RWPE1 (cell line): ENCODE results near the gene UBE2L6.

Experiments used
- CTCF ChIA-PET: fragments of 350-600 bp; sonication (Branson Sonifier 250); formaldehyde crosslinking; extraction: SDS; loops from one replicate; lab custom pipeline; 2021; lab: Yijun Ruan, JAX
- POLR2A ChIA-PET: fragments of 400-600 bp; formaldehyde crosslinking; extraction: SDS; loops from one replicate; lab custom pipeline; 2020; ENCODE audit warnings: antibody characterized with exemption; ENCODE audit not compliant: low non-redundant PET; lab: Yijun Ruan, JAX
- DNase-seq: peaks from one replicate; pipeline ENCODE4 v3.0.0; 2012; ENCODE audit warnings: low spot score
- H3K27ac ChIP-seq: fragments of 450-650 bp; 2 replicates; pipeline ENCODE4 v1.5.1; 2017
- CTCF ChIP-seq: fragments of 450-650 bp; conservative IDR thresholded peaks from 2 replicates; pipeline ENCODE4 v1.5.1; 2017; ENCODE audit warnings: low read depth, mild to moderate bottlenecking

UBE2L6 gene

GRCh38 chr11:57508341-57509170 lies 58.9 kb downstream of the UBE2L6 start:
- ChIA-PET CTCF (interaction anchor here (0.6 to 1.2 kb wide), 3 partner anchors 15 to 126 kb away, joined by 3 to 4 read pairs (median 3); no protein-coding TSS in a partner anchor), POLR2A (no interaction called here)
- DNase-seq: no peak
- H3K27ac ChIP-seq: no peak overlapping the region
- no peak for TF ChIP-seq CTCF

DNA sequence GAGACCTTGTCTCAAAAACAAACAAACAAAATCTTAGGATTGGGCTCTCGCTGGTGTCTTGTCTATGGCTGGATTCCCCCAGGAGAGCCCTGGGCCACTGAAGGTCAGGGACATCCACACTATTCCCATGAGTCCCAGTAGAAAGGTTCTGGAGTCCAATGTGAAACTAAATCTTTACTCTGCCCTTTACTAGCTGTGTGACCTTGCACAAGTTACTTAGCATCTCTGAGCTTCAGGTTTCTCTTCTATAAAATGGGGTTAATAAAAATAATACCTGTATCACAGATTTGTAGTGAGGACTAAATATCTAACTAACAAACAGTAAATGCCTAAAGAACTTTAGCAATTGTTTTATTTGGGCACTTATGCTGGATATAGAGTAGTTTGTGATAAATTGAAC lies 61.0 kb downstream of the UBE2L6 start:
- no peak for TF ChIP-seq CTCF
- DNase-seq: no peak
- CTCF ChIA-PET: interaction anchor here (1.3 kb wide), 1 partner anchor 20 kb away, joined by 4 read pairs; no protein-coding TSS in a partner anchor
- no peak overlapping the region for H3K27ac ChIP-seq
- POLR2A ChIA-PET: no interaction called here

DNA sequence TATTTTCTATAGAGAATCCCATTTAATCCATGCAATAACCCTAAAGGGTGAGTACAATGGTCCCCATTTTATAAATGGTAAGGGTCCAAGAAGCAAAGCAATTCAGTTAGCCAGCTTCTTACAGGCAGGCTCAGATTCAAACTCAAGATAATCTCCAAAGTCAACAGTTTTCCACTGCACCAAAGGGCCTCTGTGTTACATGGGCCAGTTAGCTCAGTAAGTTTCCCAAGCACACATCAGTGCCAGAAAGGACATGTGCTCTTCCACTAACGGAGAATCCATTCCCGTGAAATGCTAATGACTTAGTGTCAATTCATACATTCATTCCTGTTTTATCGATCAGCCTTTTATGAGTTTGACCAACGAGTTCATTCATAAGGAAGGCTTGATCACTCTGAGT lies 63.0 kb downstream of the UBE2L6 start:
- H3K27ac ChIP-seq: no peak overlapping the region
- ChIA-PET POLR2A (no interaction called here), CTCF (no interaction called here)
- TF ChIP-seq CTCF: no peak
- no peak for DNase-seq

DNA sequence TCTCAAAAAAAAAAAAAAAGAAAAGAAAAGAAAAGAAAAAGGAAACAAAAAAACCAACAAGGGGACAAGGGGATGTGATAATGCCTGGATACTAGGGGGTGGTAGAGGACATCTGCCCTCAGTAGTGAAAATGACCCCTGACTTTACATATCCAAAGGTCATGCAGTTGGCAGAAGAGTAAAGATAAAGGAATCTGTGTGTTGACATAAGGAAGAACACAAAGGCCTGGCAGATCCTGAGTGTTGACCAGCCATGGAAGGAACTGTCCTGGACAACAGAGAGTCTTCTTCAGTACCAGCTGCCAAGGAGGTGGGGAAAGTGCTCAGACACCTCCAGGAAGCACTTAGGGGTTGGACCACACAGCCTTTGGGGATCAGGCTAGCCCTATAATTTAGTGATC lies 64.6 kb downstream of the UBE2L6 start:
- H3K27ac ChIP-seq: no peak overlapping the region
- ChIA-PET CTCF (interaction anchor here (1.2 kb wide), 1 partner anchor 45 kb away, joined by 5 read pairs; no protein-coding TSS in a partner anchor), POLR2A (no interaction called here)
- no peak for DNase-seq
- no peak for TF ChIP-seq CTCF

DNA sequence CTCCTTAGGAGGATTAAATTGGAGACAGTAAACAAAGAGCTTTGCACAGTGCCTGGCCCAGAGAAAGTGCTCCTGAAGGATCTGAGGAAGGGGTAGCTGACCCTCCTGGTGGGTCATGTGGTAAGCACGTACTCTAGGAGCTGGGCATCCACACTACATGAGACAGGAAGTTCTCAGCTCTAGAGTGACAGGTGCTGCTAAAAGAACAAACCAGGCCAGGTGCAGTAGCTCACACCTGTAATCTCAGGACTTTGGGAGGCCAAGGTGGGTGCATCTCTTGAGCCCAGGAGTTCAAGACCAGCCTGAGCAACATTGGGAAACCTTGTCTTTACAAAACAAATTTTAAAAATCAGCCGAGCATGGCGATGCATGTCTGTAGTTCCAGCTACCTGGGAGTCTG lies 65.1 kb downstream of the UBE2L6 start:
- peak overlapping the region; percentile 25; the same call in 1 of the 2 replicates for H3K27ac ChIP-seq
- DNase-seq: no peak
- POLR2A ChIA-PET: no interaction called here

More for the DNA sequence above, 65.1 kb downstream of the UBE2L6 start:
- TF ChIP-seq CTCF: no peak
- CTCF ChIA-PET: interaction anchor here (0.6 to 1.2 kb wide), 4 partner anchors 9 to 65 kb away, joined by 3 to 7 read pairs (median 4); partner anchors contain the start of gene UBE2L6
